Esophagus muscularis mucosa (tissue), 4 donors: ENCODE data around the gene GDF9. TPM values are rescaled to one million over a fixed set of nuclear protein-coding genes. Genes with fewer than 3 reads are reported as not detected.

Experiments
- DNase-seq: peaks from one replicate; pipeline ENCODE4 v3.0.0-alpha.2; 2017; ENCODE audit errors: extremely low spot score
- H3K27ac ChIP-seq, 4 donors: fragments of 200-600 bp; sonication (generic); replicated peaks in 1 of 4; 1 replicate in 3 of 4; 2 replicates in 1 of 4; pipeline ENCODE4 v1.5.1; 2016 to 2019; ENCODE audit warnings: mild to moderate bottlenecking in 1 of 4
- H3K27me3 ChIP-seq, 4 donors: fragments of 200-600 bp; sonication (generic); one replicate each; pipeline versions ENCODE4 v1.5.1 to v1.6.0; 2016 to 2019
- H3K36me3 ChIP-seq, 4 donors: fragments of 200-600 bp; sonication (generic); one replicate each; pipeline ENCODE4 v1.5.1; 2016 to 2019
- H3K4me1 ChIP-seq, 4 donors: fragments of 200-600 bp; sonication (generic); one replicate each; pipeline ENCODE4 v1.5.1; 2016 to 2019
- H3K4me3 ChIP-seq, 4 donors: fragments of 200-600 bp; sonication (generic); 1 replicate in 2 of 4; 2 replicates in 2 of 4; pipeline ENCODE4 v1.5.1; 2016 to 2019; ENCODE audit warnings: mild to moderate bottlenecking in 4 of 4, moderate library complexity in 1 of 4
- H3K9me3 ChIP-seq, 4 donors: fragments of 200-600 bp; sonication (generic); 1 replicate in 3 of 4; 2 replicates in 1 of 4; pipeline ENCODE4 v1.5.1; 2016 to 2019
- CTCF ChIP-seq, 3 experiments: fragments of 200-600 bp in 2 of 3; fragments of 450-650 bp in 1 of 3; sonication (generic) in 2 of 3; IDR thresholded peaks; one replicate each; pipeline ENCODE4 v1.5.1; 2017 to 2019; ENCODE audit warnings: antibody characterized with exemption in 3 of 3, mild to moderate bottlenecking in 2 of 3, moderate library complexity in 1 of 3
- EP300 ChIP-seq: sonication (generic); formaldehyde crosslinking; IDR thresholded peaks from one replicate; pipeline ENCODE4 v1.6.1; 2017; ENCODE audit warnings: antibody characterized with exemption
- POLR2A ChIP-seq: fragments of 450-650 bp; IDR thresholded peaks from one replicate; pipeline ENCODE4 v1.6.1; 2017; ENCODE audit warnings: antibody characterized with exemption, moderate library complexity, mild to moderate bottlenecking, low read depth
- POLR2AphosphoS5 ChIP-seq, 2 donors: sonication (generic); formaldehyde crosslinking; IDR thresholded peaks; one replicate each; pipeline ENCODE4 v1.6.1; 2017; ENCODE audit warnings: antibody characterized with exemption in 2 of 2
- WGBS: methylation state at CpG from one replicate; pipeline ENCODE4 v1.1.5; 2018; 5-methylcytosine and 5-hydroxymethylcytosine counted together
- intact Hi-C: fragments of 100-400 bp; cut with DNase I; formaldehyde crosslinking; loops from one replicate; pipeline ENCODE4 v1.15.1; 2023
- total RNA-seq, 4 donors: library from RNA; depleted of rRNA; stranded (reverse); fragments of >200 nt; gene quantifications; one replicate each; pipeline versions ENCODE4 v1.1.0 to v1.2.1, GENCODE V29; 2016

GDF9 gene
- total RNA-seq, 4 donors from 2014 or later: under 0.01 to 1.4 (median 0.23) TPM; not detected in 1

DNA sequence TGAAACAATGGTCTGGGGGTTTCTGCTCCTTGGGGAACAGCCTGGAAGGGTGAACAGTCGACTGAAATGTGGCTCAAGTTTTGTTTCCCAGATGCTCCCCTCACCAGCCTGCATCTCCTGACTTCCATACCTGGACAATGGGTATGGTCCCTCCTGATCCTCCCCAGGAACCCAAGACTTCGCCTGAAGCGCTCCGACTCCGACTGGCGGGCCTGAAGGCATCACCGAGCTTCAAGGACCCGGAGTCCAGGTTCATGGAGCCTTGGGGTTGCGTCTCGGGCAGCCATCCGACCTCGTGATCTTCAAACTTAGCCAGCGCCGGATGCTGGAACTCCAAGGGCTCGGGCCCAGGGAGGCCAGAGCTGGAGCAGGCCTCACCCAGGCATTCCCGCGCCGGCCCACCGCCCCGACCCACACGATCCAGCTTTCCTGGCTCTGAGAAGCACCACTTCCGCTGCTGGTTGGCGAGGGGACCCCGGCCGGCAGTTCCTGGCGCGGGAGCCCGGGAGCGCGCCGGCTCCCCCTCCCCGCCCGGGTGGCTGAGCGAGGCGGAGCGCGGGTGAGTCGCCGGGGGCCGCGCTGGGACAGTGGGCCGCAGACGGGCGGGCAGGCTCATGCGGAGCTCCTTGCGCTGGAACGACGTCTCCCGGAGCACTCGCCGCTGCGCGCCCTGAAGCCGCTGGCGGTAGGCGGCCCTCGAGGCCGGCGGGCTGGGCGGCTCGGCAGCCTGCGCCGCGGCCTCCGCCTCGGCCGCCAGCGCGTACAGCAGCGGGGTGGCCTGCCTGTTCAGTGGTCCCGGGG lies 41.0 kb downstream of the GDF9 start:
- 81% methylated on average over 24 of the region's 71 CpGs for WGBS
- H3K4me3 ChIP-seq: peak overlapping the region; percentile 6 to 37 (median 30)
- intact Hi-C loops: loop anchor here (10.0 kb wide), 2 partner anchors 320 to 440 kb away; no protein-coding TSS in a partner anchor

DNA sequence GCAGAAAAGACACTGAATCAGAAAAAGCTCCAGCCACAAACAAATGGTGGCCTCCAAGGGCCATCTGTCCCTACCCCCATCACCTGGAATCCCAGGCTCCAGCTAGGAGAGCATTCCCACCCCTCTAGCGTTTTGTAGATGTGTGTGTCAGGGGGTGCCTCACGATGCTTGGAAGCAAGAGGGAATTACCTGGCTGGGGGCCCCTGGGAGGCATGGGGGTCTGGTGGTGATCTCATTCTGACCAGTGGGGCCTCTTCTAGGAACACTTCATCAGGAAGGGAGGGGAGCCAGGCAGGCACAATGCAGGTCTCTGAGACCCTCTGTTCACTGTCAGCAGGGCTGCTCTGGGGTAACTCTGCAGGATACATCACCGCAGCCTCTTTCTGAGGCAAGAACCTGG lies 41.8 kb downstream of the GDF9 start:
- no peak for TF ChIP-seq POLR2A
- no peak for TF ChIP-seq EP300
- no peak for TF ChIP-seq CTCF (IDR thresholded peaks at IDR 0.05)
- TF ChIP-seq POLR2AphosphoS5 (IDR thresholded peaks at IDR 0.05): no peak

More for the DNA sequence above, 41.0 kb downstream of the GDF9 start:
- Histone ChIP-seq H3K27me3 (peaks cover 0 to 15% (median 0%) of the 10 kb centered on the region in 4 donors), H3K9me3 (no peaks in the 10 kb centered on the region), H3K4me1 (peaks cover 9 to 51% (median 42%) of the 10 kb centered on the region in 4 donors), H3K27ac (no peak overlapping the region), H3K36me3 (peaks cover 0 to 20% (median 13%) of the 10 kb centered on the region in 4 donors)
- DNase-seq: no peak
- no peak for TF ChIP-seq EP300
- no peak for TF ChIP-seq POLR2AphosphoS5 (IDR thresholded peaks at IDR 0.05)
- TF ChIP-seq POLR2A: no peak
- no peak for TF ChIP-seq CTCF (IDR thresholded peaks at IDR 0.05)

DNA sequence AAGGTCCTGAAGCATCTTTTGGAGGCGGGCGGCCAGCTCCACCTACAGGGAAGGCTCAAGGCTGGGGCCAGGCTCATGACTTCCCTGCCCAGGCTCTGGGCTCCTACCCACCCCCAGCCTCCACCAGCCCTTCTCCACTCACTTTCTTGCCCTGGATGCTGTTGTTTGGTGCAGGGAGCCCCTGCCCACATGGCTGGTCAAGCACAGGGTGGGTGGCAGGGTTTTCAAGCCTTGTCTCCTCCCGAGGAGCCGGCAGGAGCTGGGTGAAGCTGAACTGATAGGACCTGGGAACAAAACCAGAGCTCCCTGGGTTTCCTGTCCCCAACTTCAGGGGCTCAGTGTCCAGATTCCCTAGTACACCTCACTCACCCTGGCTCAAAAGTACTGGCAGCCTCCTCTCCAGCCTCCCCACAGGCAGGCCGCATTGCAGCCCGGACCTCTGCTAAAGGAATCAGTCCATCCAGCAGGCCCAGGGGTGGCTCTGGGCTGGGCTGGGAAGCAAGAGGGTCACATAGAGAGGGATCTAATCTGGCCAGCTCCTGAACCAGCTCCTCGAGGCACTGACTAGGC lies 42.7 kb downstream of the GDF9 start:
- Histone ChIP-seq H3K9me3 (no peaks in the 10 kb centered on the region), H3K27me3 (peaks cover 0 to 30% (median 4%) of the 10 kb centered on the region in 4 donors), H3K4me1 (peaks cover 0 to 49% (median 38%) of the 10 kb centered on the region in 4 donors), H3K4me3 (peak overlapping the region in 3 of 4 donors; percentile 38 to 50 (median 40)), H3K36me3 (peaks cover 0 to 20% (median 13%) of the 10 kb centered on the region in 4 donors), H3K27ac (peak overlapping the region in 2 of 4 donors; percentile 23 to 45)
- 100% methylated on average over 5 of the region's 7 CpGs for WGBS
- no peak for DNase-seq
- TF ChIP-seq EP300: no peak
- TF ChIP-seq POLR2AphosphoS5 (IDR thresholded peaks at IDR 0.05): no peak
- TF ChIP-seq POLR2A: no peak
- no peak for TF ChIP-seq CTCF (IDR thresholded peaks at IDR 0.05)
- intact Hi-C loops: loop anchor here (5.0 to 10.0 kb wide), 3 partner anchors 46 to 439 kb away; partner anchors contain the start of gene SEPTIN8

More for the DNA sequence above, 41.8 kb downstream of the GDF9 start:
- Histone ChIP-seq H3K27ac (no peak overlapping the region), H3K27me3 (peaks cover 0 to 21% (median 2%) of the 10 kb centered on the region in 4 donors), H3K4me1 (peaks cover 4 to 54% (median 44%) of the 10 kb centered on the region in 4 donors), H3K36me3 (peaks cover 0 to 20% (median 13%) of the 10 kb centered on the region in 4 donors), H3K4me3 (no peak overlapping the region), H3K9me3 (no peaks in the 10 kb centered on the region)
- DNase-seq: no peak
- intact Hi-C loops: loop anchor here (5.0 to 10.0 kb wide), 3 partner anchors 47 to 440 kb away; partner anchors contain the start of gene SEPTIN8
- 100% methylated on average over 2 of the region's 3 CpGs for WGBS

- Histone ChIP-seq H3K4me1 (peaks cover 0 to 49% (median 38%) of the 10 kb centered on the region in 4 donors), H3K27ac (peak overlapping the region in 2 of 4 donors; percentile 23 to 45), H3K36me3 (peaks cover 0 to 20% (median 13%) of the 10 kb centered on the region in 4 donors), H3K4me3 (peak overlapping the region; percentile 38 to 50 (median 40)), H3K27me3 (peaks cover 0 to 30% (median 4%) of the 10 kb centered on the region in 4 donors), H3K9me3 (no peaks in the 10 kb centered on the region)
- intact Hi-C loops: loop anchor here (5.0 to 10.0 kb wide), 3 partner anchors 46 to 438 kb away; partner anchors contain the start of gene SEPTIN8
- TF ChIP-seq CTCF (IDR thresholded peaks at IDR 0.05): peak in 1 of 3 experiments; percentile 6
- TF ChIP-seq POLR2A: no peak
- DNase-seq: no peak
- WGBS: 20% methylated on average over 1 of the region's 68 CpGs
These were observed 43.4 kb downstream of the GDF9 start for GRCh38 chr5:132822650-132823480.
